ENCODE measurements around the gene EPHA6. TPM values are rescaled to one million over a fixed set of nuclear protein-coding genes. Genes with fewer than 3 reads are reported as not detected.

EPHA6 gene
- polyA plus RNA-seq, 2 of the 4 experiments (the other 2 are of a cell fraction), result 0.08 TPM

DNA sequence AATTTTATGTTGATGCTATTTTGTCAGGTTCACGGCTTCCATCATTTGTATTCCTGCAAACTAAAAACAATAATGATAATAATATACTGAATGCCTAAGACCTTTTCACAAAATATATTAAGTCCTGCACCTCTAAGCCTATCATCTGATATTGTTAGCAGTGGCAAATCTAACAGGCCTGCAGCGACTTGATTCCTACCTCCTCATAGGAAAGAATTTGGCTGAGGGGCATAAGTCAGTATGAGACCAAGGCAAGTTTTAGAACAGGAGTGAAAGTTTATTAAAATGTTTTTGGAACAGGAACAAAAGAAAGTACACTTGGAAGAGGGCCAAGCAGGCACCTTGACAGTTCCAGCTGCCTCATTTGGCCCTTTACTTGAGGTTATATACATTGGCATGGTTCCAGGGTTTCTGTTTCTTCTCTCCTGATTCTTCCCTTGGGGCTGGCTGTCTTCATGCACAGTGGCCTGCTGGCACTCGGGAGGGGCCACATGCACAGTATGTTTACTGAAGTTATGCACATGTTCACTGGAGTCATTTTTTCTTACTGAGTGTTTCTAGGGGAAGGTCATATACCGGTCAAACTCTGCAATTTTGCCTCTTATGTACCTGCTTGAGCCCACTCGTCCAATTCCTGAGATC lies 418.1 kb downstream of the EPHA6 start:
- DNase-seq (ENCODE audit: low read depth in 1 of 2, low spot score in 1 of 2), result no peak
- H3K9me3 ChIP-seq, result no peaks in the 10 kb centered on the region
- ATAC-seq, result no peak
- ChIA-PET CTCF (no interaction called here), POLR2A (no interaction called here)
- no peak overlapping the region for H3K4me2 ChIP-seq
- no peak overlapping the region for H3K4me3 ChIP-seq
- no peak overlapping the region for H3K27ac ChIP-seq
- H3K4me1 ChIP-seq, result no peaks in the 10 kb centered on the region
- FAIRE-seq, result no peak
- TF ChIP-seq RARB (CRISPR knock-in tag; IDR thresholded peaks at IDR 0.05), result no peak
- WGBS (ENCODE audit: missing lambda C conversion rate), result 26% methylated on average over 5 of the region's 5 CpGs

DNA sequence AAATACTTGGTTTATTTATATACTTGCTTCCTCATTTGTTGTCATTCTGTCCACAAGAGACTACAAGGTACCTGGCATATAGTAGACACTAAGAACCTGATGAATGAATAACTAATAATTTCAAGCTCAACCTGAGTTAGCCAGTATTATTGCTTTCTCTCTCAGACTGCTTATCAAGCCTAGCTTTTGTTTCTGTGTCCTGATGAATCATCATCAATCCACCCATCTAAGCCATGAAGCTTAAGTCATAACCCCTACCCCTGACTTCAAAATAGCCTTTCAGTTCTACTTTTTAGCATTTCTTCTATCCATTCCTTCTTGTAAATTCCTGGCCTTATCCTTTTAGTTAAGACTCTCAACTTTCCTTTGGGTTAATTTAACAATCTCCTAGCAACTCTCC lies 420.8 kb downstream of the EPHA6 start:
- no peak for FAIRE-seq
- TF ChIP-seq BHLHE40 (IDR thresholded peaks at IDR 0.05; ENCODE audit: low read depth, low read length) (no peak), ZNF302 (CRISPR knock-in tag; IDR thresholded peaks at IDR 0.05) (no peak), ATOH8 (CRISPR knock-in tag; IDR thresholded peaks at IDR 0.05; ENCODE audit: low read depth) (no peak), RARB (CRISPR knock-in tag; IDR thresholded peaks at IDR 0.05) (no peak), HDAC2 (IDR thresholded peaks at IDR 0.05) (no peak), HOXB13 (CRISPR knock-in tag; IDR thresholded peaks at IDR 0.05; ENCODE audit: low read depth) (no peak), CEBPB (IDR thresholded peaks at IDR 0.05) (no peak), FOSB (CRISPR knock-in tag; IDR thresholded peaks at IDR 0.05) (no peak), RCOR1 (IDR thresholded peaks at IDR 0.05; ENCODE audit: low read depth, low read length) (no peak), CBX2 (IDR thresholded peaks at IDR 0.05; ENCODE audit: borderline replicate concordance, low read depth) (no peak), CHD4 (IDR thresholded peaks at IDR 0.05; ENCODE audit: borderline replicate concordance) (no peak), GATA3 (IDR thresholded peaks at IDR 0.05; ENCODE audit: borderline replicate concordance) (no peak), TFCP2L1 (CRISPR knock-in tag; IDR thresholded peaks at IDR 0.05) (no peak), MYC (IDR thresholded peaks at IDR 0.05; ENCODE audit: borderline replicate concordance, low read length) (no peak), JUN (IDR thresholded peaks at IDR 0.05) (no peak), HOXB5 (CRISPR knock-in tag; IDR thresholded peaks at IDR 0.05) (no peak)
- TF ChIP-seq, protein P1, sequence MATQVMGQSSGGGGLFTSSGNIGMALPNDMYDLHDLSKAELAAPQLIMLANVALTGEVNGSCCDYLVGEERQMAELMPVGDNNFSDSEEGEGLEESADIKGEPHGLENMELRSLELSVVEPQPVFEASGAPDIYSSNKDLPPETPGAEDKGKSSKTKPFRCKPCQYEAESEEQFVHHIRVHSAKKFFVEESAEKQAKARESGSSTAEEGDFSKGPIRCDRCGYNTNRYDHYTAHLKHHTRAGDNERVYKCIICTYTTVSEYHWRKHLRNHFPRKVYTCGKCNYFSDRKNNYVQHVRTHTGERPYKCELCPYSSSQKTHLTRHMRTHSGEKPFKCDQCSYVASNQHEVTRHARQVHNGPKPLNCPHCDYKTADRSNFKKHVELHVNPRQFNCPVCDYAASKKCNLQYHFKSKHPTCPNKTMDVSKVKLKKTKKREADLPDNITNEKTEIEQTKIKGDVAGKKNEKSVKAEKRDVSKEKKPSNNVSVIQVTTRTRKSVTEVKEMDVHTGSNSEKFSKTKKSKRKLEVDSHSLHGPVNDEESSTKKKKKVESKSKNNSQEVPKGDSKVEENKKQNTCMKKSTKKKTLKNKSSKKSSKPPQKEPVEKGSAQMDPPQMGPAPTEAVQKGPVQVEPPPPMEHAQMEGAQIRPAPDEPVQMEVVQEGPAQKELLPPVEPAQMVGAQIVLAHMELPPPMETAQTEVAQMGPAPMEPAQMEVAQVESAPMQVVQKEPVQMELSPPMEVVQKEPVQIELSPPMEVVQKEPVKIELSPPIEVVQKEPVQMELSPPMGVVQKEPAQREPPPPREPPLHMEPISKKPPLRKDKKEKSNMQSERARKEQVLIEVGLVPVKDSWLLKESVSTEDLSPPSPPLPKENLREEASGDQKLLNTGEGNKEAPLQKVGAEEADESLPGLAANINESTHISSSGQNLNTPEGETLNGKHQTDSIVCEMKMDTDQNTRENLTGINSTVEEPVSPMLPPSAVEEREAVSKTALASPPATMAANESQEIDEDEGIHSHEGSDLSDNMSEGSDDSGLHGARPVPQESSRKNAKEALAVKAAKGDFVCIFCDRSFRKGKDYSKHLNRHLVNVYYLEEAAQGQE (IDR thresholded peaks at IDR 0.05), result no peak

DNA sequence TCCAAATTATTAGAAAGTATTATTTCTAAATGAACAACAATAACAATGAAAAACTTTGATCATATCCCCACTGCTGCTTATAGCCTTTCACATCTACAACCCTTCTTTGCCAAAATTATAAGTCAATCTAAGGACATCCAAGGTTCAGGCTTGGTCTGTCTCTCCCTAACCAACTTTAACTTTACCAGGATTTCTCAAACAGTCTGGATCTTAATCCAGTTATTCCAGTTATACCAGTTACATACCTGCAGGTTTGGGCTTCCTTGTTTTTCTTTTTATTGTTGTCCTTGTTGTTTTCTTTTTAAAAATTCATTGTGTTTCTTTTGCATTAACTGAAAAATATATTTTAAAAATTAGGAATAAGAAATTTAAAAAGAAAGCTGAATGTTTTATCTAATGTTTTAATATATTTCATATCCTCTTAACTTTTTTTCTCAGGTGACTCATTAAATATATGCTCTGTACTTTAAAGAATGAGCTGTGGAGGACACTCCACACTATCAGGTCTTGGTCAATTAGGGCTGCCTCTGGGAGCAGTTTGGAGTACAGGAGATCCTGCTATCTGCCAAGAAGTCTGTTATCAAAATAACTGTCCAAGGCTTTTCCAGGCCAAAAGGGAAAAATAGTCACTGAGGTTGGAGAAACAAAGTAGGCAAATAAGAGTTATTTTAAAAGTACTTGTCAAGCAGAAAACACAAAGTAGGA lies 421.4 kb downstream of the EPHA6 start:
- POLR2A ChIA-PET, result no interaction called here
- H3K4me3 ChIP-seq, result no peak overlapping the region
- TF ChIP-seq FOSB (CRISPR knock-in tag; IDR thresholded peaks at IDR 0.05), result no peak
- TF ChIP-seq EP300 (IDR thresholded peaks at IDR 0.05), result no peak
- TF ChIP-seq, protein P2, sequence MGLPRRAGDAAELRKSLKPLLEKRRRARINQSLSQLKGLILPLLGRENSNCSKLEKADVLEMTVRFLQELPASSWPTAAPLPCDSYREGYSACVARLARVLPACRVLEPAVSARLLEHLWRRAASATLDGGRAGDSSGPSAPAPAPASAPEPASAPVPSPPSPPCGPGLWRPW (IDR thresholded peaks at IDR 0.05), result no peak
- TF ChIP-seq FOSL2 (IDR thresholded peaks at IDR 0.05), result no peak
- TF ChIP-seq FOSL2 (CRISPR knock-in tag; IDR thresholded peaks at IDR 0.05), result no peak
- TF ChIP-seq USF2 (IDR thresholded peaks at IDR 0.05), result no peak
- TF ChIP-seq GATA3 (IDR thresholded peaks at IDR 0.05; ENCODE audit: borderline replicate concordance), result no peak
- TF ChIP-seq RARB (CRISPR knock-in tag; IDR thresholded peaks at IDR 0.05), result no peak
- no peak for TF ChIP-seq EHF (CRISPR knock-in tag; IDR thresholded peaks at IDR 0.05)
- TF ChIP-seq KDM5A (IDR thresholded peaks at IDR 0.05), result no peak
- no peak for TF ChIP-seq MAFK (IDR thresholded peaks at IDR 0.05; ENCODE audit: partially characterized antibody)
- CTCF ChIA-PET, result no interaction called here
- H3K4me2 ChIP-seq, result no peak overlapping the region
- FAIRE-seq (no peak), DNase-seq (ENCODE audit: low read depth in 1 of 2, low spot score in 1 of 2) (no peak), ATAC-seq (no peak)
- no peaks in the 10 kb centered on the region for H3K9me3 ChIP-seq
- no peak overlapping the region for H3K27ac ChIP-seq
- no peaks in the 10 kb centered on the region for H3K4me1 ChIP-seq

More for the DNA sequence above, 420.8 kb downstream of the EPHA6 start:
- no peak overlapping the region for H3K4me3 ChIP-seq
- no peak overlapping the region for H3K4me2 ChIP-seq
- POLR2A ChIA-PET, result no interaction called here
- DNase-seq (ENCODE audit: low read depth in 1 of 2, low spot score in 1 of 2) (no peak), ATAC-seq (no peak)
- no peaks in the 10 kb centered on the region for H3K9me3 ChIP-seq
- H3K4me1 ChIP-seq, result no peaks in the 10 kb centered on the region
- no peak overlapping the region for H3K27ac ChIP-seq
- CTCF ChIA-PET, result no interaction called here

Data from A549 (cell line).